ENCODE results near the gene TTC12.

The TTC12 gene

GRCh38 chr11:113375402-113375801, 61.0 kb downstream of the TTC12 start:
- no peak for DNase-seq (ENCODE audit: low read depth in 2 of 2)

- no peak for DNase-seq (ENCODE audit: low read depth in 2 of 2)
Observed at GRCh38 chr11:113376156-113376555, 61.8 kb downstream of the TTC12 start.

- no peak for DNase-seq (ENCODE audit: low read depth in 2 of 2)
Observed at GRCh38 chr11:113377681-113378412, 63.5 kb downstream of the TTC12 start.

GRCh38 chr11:113378692-113379091, 64.3 kb downstream of the TTC12 start:
- DNase-seq (ENCODE audit: low read depth in 2 of 2), result no peak

- no peak for DNase-seq (ENCODE audit: low read depth in 2 of 2)
Observed at GRCh38 chr11:113382121-113382520, 67.7 kb downstream of the TTC12 start.

GRCh38 chr11:113384551-113384950, 70.2 kb downstream of the TTC12 start:
- no peak for DNase-seq (ENCODE audit: low read depth in 2 of 2)

GRCh38 chr11:113385749-113386148, 71.4 kb downstream of the TTC12 start:
- DNase-seq (ENCODE audit: low read depth in 2 of 2), result no peak

GRCh38 chr11:113386866-113387265, 72.5 kb downstream of the TTC12 start:
- DNase-seq (ENCODE audit: low read depth in 2 of 2), result no peak

GRCh38 chr11:113387605-113388211, 73.3 kb downstream of the TTC12 start, which contains the start of gene ANKK1:
Gene ANKK1, plus strand, starts transcription at chr11:113387779. Its CDS starts 106 bp downstream, at chr11:113387885.
- DNase-seq (ENCODE audit: low read depth in 2 of 2), result no peak

GRCh38 chr11:113389272-113389671, 74.9 kb downstream of the TTC12 start:
- DNase-seq (ENCODE audit: low read depth in 2 of 2), result no peak

- no peak for DNase-seq (ENCODE audit: low read depth in 2 of 2)
Observed at GRCh38 chr11:113392236-113392921, 78.0 kb downstream of the TTC12 start.

- no peak for DNase-seq (ENCODE audit: low read depth in 2 of 2)
Observed at GRCh38 chr11:113393501-113393985, 79.2 kb downstream of the TTC12 start.

- no peak for DNase-seq (ENCODE audit: low read depth in 2 of 2)
Observed at GRCh38 chr11:113394919-113395318, 80.5 kb downstream of the TTC12 start.

GRCh38 chr11:113395782-113396336, 81.5 kb downstream of the TTC12 start:
- no peak for DNase-seq (ENCODE audit: low read depth in 2 of 2)

GRCh38 chr11:113396690-113397089, 82.3 kb downstream of the TTC12 start:
- no peak for DNase-seq (ENCODE audit: low read depth in 2 of 2)

- no peak for DNase-seq (ENCODE audit: low read depth in 2 of 2)
Observed at GRCh38 chr11:113397212-113397611, 82.8 kb downstream of the TTC12 start.

- no peak for DNase-seq (ENCODE audit: low read depth in 2 of 2)
Observed at GRCh38 chr11:113397821-113398220, 83.4 kb downstream of the TTC12 start.

GRCh38 chr11:113398669-113399430, 84.5 kb downstream of the TTC12 start:
- DNase-seq (ENCODE audit: low read depth in 2 of 2), result no peak

GRCh38 chr11:113400631-113401230, 86.3 kb downstream of the TTC12 start:
- no peak for DNase-seq (ENCODE audit: low read depth in 2 of 2)

GRCh38 chr11:113401718-113402117, 87.3 kb downstream of the TTC12 start:
- no peak for DNase-seq (ENCODE audit: low read depth in 2 of 2)

GRCh38 chr11:113404859-113405430, 90.6 kb downstream of the TTC12 start:
- no peak for DNase-seq (ENCODE audit: low read depth in 2 of 2)

All from stimulated activated CD8-positive, alpha-beta memory T cell treated with anti-CD3 and anti-CD28 coated beads, Interleukin-15, amount 100 ng/mL, for 4 hours (primary cell).